GM12878 (cell line): ENCODE results near the gene RALGAPA2. TPM values are rescaled to one million over a fixed set of nuclear protein-coding genes. Genes with fewer than 3 reads are reported as not detected.
A peak's percentile ranks its signal among the peaks of the same experiment; 100 is the strongest.

Source experiments
- BACH1 ChIP-seq: fragments of 450-650 bp; IDR thresholded peaks from 2 replicates; pipeline ENCODE4 v1.6.1; 2017; ENCODE audit warnings: mild to moderate bottlenecking, borderline replicate concordance
- ESRRA ChIP-seq: IDR thresholded peaks from 2 replicates; pipeline ENCODE4 v1.6.1; 2012; ENCODE audit warnings: mild to moderate bottlenecking, low read length, improper control_type of control experiment
- FOS ChIP-seq: IDR thresholded peaks from 3 replicates; pipeline ENCODE4 v1.6.1; 2011; ENCODE audit warnings: borderline replicate concordance; ENCODE audit not compliant: insufficient read length; ENCODE audit errors: extremely low read depth
- MEF2A ChIP-seq: IDR thresholded peaks from 2 replicates; pipeline ENCODE4 v1.6.1; 2011; ENCODE audit warnings: low read depth, mild to moderate bottlenecking, low read length, moderate library complexity; ENCODE audit not compliant: insufficient read depth
- MTA2 ChIP-seq: fragments of 450-650 bp; IDR thresholded peaks from 2 replicates; pipeline ENCODE4 v1.6.1; 2016; ENCODE audit warnings: low read depth, mild to moderate bottlenecking, moderate library complexity
- MYB ChIP-seq: fragments of 150-350 bp; IDR thresholded peaks from 2 replicates; pipeline ENCODE4 v1.6.1; 2014; ENCODE audit warnings: mild to moderate bottlenecking, low read depth, low read length, borderline replicate concordance
- PBX3 ChIP-seq: IDR thresholded peaks from 2 replicates; pipeline ENCODE4 v1.6.1; 2011; ENCODE audit warnings: mild to moderate bottlenecking, low read depth, low read length, moderate library complexity; ENCODE audit not compliant: insufficient replicate concordance
- POU2F2 ChIP-seq: IDR thresholded peaks from 3 replicates; pipeline ENCODE4 v1.6.1; 2011; ENCODE audit warnings: low read depth, mild to moderate bottlenecking, low read length, borderline replicate concordance
- RCOR1 ChIP-seq: conservative IDR thresholded peaks from 2 replicates; pipeline ENCODE4 v1.6.1; 2012; ENCODE audit warnings: low read depth, low read length, improper control_type of control experiment
- REST ChIP-seq: IDR thresholded peaks from 2 replicates; pipeline ENCODE4 v1.6.1; 2012; ENCODE audit warnings: mild to moderate bottlenecking, low read depth, low read length
- SKIL ChIP-seq: fragments of 450-650 bp; IDR thresholded peaks from 2 replicates; pipeline ENCODE4 v1.6.1; 2017; ENCODE audit warnings: mild to moderate bottlenecking, low read depth, inconsistent platforms; ENCODE audit not compliant: poor library complexity, severe bottlenecking
- SP1 ChIP-seq: IDR thresholded peaks from one replicate; pipeline ENCODE4 v1.6.1; 2011; ENCODE audit warnings: low read depth, low read length
- SUPT20H ChIP-seq: IDR thresholded peaks from 2 replicates; pipeline ENCODE4 v1.6.1; 2011; ENCODE audit warnings: low read depth, mild to moderate bottlenecking, low read length, moderate library complexity, borderline replicate concordance; ENCODE audit not compliant: control insufficient read depth
- TARDBP ChIP-seq: IDR thresholded peaks from 2 replicates; pipeline ENCODE4 v1.6.1; 2016; ENCODE audit warnings: borderline replicate concordance
- TCF3 ChIP-seq: IDR thresholded peaks from 2 replicates; pipeline ENCODE4 v1.6.1; 2012; ENCODE audit warnings: low read depth, mild to moderate bottlenecking, low read length, borderline replicate concordance; ENCODE audit not compliant: insufficient read depth
- ZNF24 ChIP-seq: fragments of 450-650 bp; IDR thresholded peaks from 2 replicates; pipeline ENCODE4 v1.6.1; 2017; ENCODE audit warnings: antibody characterized with exemption, mild to moderate bottlenecking
- ZNF592 ChIP-seq: fragments of 450-650 bp; IDR thresholded peaks from 2 replicates; pipeline ENCODE4 v1.6.1; 2017; ENCODE audit warnings: mild to moderate bottlenecking, moderate library complexity
- ZSCAN29 ChIP-seq: fragments of 450-650 bp; IDR thresholded peaks from 2 replicates; pipeline ENCODE4 v1.6.1; 2017; ENCODE audit warnings: mild to moderate bottlenecking, moderate library complexity
- polyA plus RNA-seq, 11 experiments: library from polyadenylated mRNA; depleted of rRNA in 4 of 11; unstranded in 6 of 11; stranded (reverse) in 5 of 11; fragments of >200 nt; fragmentation: Nextera tagmentation in 4 of 11; fragmentation: Illumina TruSeq in 1 of 11; extraction: Ambion mirVana in 4 of 11; extraction: Trizol in 1 of 11; gene quantifications; 1 replicate in 1 of 11; 2 replicates in 10 of 11; pipeline versions ENCODE4 v1.2.1 to v1.2.3, GENCODE V29; 2011 to 2016; ENCODE audit warnings: inconsistent platforms in 2 of 11, missing spikeins in 2 of 11, low read depth in 1 of 11
- total RNA-seq, 4 experiments: library from RNA; depleted of rRNA in 3 of 4; stranded (reverse); fragments of >200 nt in 3 of 4; fragmentation: Illumina TruSeq in 1 of 4; extraction: Trizol in 1 of 4; gene quantifications; 2 replicates each; pipeline versions ENCODE4 v1.2.1 to v1.2.3, GENCODE V29; 2013 to 2021

RALGAPA2 gene
- total and polyA plus RNA-seq, 10 of the 15 experiments (the other 5 are each of a cell fraction or from before 2014, with no cell fraction given) = 2.9 to 29.4 (median 19.6) TPM

GRCh38 chr20:20690676-20691476 lies 21.6 kb downstream of the RALGAPA2 start (continued):
- TF ChIP-seq REST = no peak
- 0 out of 3 replicates have a peak, but pooled peaks have one; percentile 43 for TF ChIP-seq POU2F2
- no peak for TF ChIP-seq ESRRA
- no peak for TF ChIP-seq SUPT20H
- peak; percentile 54; the same call in 1 of the 2 replicates for TF ChIP-seq MEF2A
- TF ChIP-seq FOS = no peak
- TF ChIP-seq ZSCAN29 = no peak
- TF ChIP-seq MYB = no peak
- no peak for TF ChIP-seq PBX3
- TF ChIP-seq BACH1 = peak; percentile 20; the same call in 1 of the 2 replicates
- TF ChIP-seq ZNF592 = no peak
- no peak for TF ChIP-seq TARDBP
- no peak for TF ChIP-seq SP1
- no peak for TF ChIP-seq TCF3
- no peak for TF ChIP-seq SKIL
- TF ChIP-seq RCOR1 = 0 out of 2 replicates have a peak, but pooled peaks have one; percentile 56
- TF ChIP-seq MTA2 = peak; percentile 94
- TF ChIP-seq ZNF24 = no peak
